Esophagus muscularis mucosa (tissue), 3 donors: ENCODE results near the gene AGAP1.

Experiments
- POLR2AphosphoS5 ChIP-seq, 2 donors: sonication (generic); formaldehyde crosslinking; IDR thresholded peaks; one replicate each; pipeline ENCODE4 v1.6.1; 2017; ENCODE audit warnings: antibody characterized with exemption in 2 of 2
- TF ChIP-seq, protein P1 (sequence below), 3 experiments: fragments of 200-600 bp in 2 of 3; fragments of 450-650 bp in 1 of 3; sonication (generic) in 2 of 3; IDR thresholded peaks; one replicate each; pipeline ENCODE4 v1.5.1; 2017 to 2019; ENCODE audit warnings: antibody characterized with exemption in 3 of 3, mild to moderate bottlenecking in 2 of 3, moderate library complexity in 1 of 3

GRCh38 chr2:236016496-236016895 is 522.7 kb downstream of the AGAP1 start:
- TF ChIP-seq, protein P1, sequence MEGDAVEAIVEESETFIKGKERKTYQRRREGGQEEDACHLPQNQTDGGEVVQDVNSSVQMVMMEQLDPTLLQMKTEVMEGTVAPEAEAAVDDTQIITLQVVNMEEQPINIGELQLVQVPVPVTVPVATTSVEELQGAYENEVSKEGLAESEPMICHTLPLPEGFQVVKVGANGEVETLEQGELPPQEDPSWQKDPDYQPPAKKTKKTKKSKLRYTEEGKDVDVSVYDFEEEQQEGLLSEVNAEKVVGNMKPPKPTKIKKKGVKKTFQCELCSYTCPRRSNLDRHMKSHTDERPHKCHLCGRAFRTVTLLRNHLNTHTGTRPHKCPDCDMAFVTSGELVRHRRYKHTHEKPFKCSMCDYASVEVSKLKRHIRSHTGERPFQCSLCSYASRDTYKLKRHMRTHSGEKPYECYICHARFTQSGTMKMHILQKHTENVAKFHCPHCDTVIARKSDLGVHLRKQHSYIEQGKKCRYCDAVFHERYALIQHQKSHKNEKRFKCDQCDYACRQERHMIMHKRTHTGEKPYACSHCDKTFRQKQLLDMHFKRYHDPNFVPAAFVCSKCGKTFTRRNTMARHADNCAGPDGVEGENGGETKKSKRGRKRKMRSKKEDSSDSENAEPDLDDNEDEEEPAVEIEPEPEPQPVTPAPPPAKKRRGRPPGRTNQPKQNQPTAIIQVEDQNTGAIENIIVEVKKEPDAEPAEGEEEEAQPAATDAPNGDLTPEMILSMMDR (IDR thresholded peaks at IDR 0.05): no peak
- TF ChIP-seq POLR2AphosphoS5 (IDR thresholded peaks at IDR 0.05): no peak
